Measurements from ENCODE around the gene CREBRF. TPM values are rescaled to one million over a fixed set of nuclear protein-coding genes. Genes with fewer than 3 reads are reported as not detected.

Gene CREBRF
- total and polyA plus RNA-seq, 7 donors: 0.92 to 17.1 (median 13.1) TPM

DNA sequence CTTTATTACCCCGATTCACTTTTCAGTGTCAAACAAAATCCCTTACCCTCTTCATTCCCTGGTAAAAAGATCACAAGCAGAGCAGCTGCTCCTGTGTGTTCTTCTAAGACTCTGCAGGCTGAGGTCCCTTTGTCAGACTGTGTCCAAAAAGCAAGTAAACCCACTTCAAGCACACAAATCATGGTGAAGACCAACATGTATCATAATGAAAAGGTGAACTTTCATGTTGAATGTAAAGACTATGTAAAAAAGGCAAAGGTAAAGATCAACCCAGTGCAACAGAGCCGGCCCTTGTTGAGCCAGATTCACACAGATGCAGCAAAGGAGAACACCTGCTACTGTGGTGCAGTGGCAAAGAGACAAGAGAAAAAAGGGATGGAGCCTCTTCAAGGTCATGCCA, 34.5 kb downstream of the CREBRF start:
- Histone ChIP-seq H3K4me1 (peaks cover 18% of the 10 kb centered on the region), H3K36me3 (ENCODE audit: insufficient read depth in 1 of 2, low read depth in 1 of 2) (peaks cover 0 to 58% of the 10 kb centered on the region in 2 donors), H3K9me3 (no peaks in the 10 kb centered on the region), H3K27me3 (ENCODE audit: insufficient read depth in 3 of 3, low read length in 2 of 3) (no peaks in the 10 kb centered on the region), H3K4me3 (no peak overlapping the region), H3K27ac (no peak overlapping the region)
- intact Hi-C loops (cut with DNase I): no loop called here
- ATAC-seq (no peak), DNase-seq (no peak)
- TF ChIP-seq, protein P1, sequence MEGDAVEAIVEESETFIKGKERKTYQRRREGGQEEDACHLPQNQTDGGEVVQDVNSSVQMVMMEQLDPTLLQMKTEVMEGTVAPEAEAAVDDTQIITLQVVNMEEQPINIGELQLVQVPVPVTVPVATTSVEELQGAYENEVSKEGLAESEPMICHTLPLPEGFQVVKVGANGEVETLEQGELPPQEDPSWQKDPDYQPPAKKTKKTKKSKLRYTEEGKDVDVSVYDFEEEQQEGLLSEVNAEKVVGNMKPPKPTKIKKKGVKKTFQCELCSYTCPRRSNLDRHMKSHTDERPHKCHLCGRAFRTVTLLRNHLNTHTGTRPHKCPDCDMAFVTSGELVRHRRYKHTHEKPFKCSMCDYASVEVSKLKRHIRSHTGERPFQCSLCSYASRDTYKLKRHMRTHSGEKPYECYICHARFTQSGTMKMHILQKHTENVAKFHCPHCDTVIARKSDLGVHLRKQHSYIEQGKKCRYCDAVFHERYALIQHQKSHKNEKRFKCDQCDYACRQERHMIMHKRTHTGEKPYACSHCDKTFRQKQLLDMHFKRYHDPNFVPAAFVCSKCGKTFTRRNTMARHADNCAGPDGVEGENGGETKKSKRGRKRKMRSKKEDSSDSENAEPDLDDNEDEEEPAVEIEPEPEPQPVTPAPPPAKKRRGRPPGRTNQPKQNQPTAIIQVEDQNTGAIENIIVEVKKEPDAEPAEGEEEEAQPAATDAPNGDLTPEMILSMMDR (IDR thresholded peaks at IDR 0.05): no peak
- WGBS, 3 donors: 80 to 88% (median 86%) methylated on average over 2 of the region's 2 CpGs

DNA sequence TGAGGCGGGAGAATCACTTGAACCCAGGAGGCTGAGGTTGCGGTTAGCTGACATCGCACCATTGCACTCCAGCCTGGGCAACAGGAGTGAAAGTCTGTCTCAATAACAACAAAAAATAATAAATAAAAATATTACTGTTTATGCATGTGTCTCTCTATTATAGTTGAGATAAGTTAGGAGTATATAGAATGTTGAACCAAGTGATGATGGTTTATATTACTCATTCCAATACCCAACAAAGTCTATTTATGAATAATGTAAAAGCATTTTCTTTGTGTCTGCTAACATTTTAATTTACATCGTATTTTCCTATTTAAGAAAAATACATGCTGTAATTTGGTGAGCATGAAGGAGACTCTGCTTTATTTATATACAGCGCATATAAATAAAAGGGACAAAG, 35.8 kb downstream of the CREBRF start:
- H3K9me3 ChIP-seq: no peaks in the 10 kb centered on the region
- H3K27ac ChIP-seq: no peak overlapping the region
- H3K27me3 ChIP-seq (ENCODE audit: insufficient read depth in 3 of 3, low read length in 2 of 3): no peaks in the 10 kb centered on the region
- intact Hi-C loops (cut with DNase I): no loop called here
- no peak overlapping the region for H3K4me3 ChIP-seq
- 96 to 98% (median 96%) methylated on average over 5 of the region's 5 CpGs for WGBS, 3 donors
- peaks cover 20% of the 10 kb centered on the region for H3K4me1 ChIP-seq
- no peak for DNase-seq
- no peak for ATAC-seq
- peaks cover 0 to 44% of the 10 kb centered on the region in 2 donors for H3K36me3 ChIP-seq (ENCODE audit: insufficient read depth in 1 of 2, low read depth in 1 of 2)
- TF ChIP-seq, protein P1 (IDR thresholded peaks at IDR 0.05): no peak

DNA sequence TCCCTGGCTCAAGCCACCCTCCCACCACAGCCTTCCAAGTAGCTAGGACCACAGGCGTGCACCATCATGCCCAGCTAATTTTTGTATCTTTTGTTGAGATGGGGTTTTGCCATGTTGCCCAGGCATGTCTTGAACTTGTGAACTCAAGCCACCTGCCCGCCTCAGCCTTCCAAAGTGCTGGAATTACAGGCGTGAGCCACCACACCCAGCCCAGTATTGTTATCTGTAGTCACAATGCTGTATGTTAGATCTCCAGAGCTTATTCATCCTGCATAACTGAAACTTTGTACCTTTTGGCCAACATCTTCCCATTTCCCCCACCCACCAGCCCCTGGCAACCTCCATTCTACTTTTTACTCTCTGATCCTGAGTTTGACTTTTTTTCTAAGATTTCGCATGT, 37.5 kb downstream of the CREBRF start:
- peaks cover 28% of the 10 kb centered on the region for H3K4me1 ChIP-seq
- ATAC-seq (no peak), DNase-seq (no peak)
- 66 to 81% (median 80%) methylated on average over 4 of the region's 4 CpGs for WGBS, 3 donors
- H3K27me3 ChIP-seq (ENCODE audit: insufficient read depth in 3 of 3, low read length in 2 of 3): no peaks in the 10 kb centered on the region
- H3K27ac ChIP-seq: no peak overlapping the region
- peaks cover 0 to 33% of the 10 kb centered on the region in 2 donors for H3K36me3 ChIP-seq (ENCODE audit: insufficient read depth in 1 of 2, low read depth in 1 of 2)
- TF ChIP-seq, protein P1 (IDR thresholded peaks at IDR 0.05): no peak
- no peaks in the 10 kb centered on the region for H3K9me3 ChIP-seq
- no peak overlapping the region for H3K4me3 ChIP-seq
- intact Hi-C loops (cut with DNase I): no loop called here

DNA sequence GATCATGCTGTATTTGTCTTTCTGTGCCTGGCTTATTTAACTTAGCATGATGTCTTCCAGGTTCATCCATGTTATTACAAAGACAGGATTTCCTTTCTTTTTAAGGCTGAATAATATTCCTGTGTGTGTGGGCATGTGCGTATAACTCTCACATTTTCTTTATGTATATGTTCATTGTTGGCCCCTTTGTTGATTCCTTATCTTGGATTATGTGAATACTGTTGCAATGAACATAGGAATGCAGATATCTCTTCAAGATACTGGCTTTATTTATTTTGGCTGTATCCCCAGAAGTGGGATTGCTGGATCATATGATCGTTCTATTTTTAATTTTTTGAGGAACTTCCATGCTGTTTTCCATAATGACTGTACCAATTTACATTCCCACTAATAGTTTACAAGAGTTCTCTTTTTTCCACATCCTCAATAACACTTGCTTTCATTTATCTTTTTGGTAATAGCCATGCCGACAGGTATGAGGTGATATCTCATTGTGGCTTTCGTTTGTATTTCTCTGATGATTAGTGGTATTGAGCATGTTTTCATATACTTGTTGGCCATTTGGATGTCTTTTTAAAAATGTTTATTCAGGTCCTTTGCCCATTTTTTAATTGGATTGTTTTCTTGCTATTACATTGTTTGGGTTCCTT, 38.0 kb downstream of the CREBRF start:
- Histone ChIP-seq H3K4me3 (no peak overlapping the region), H3K9me3 (no peaks in the 10 kb centered on the region), H3K27ac (no peak overlapping the region), H3K36me3 (ENCODE audit: insufficient read depth in 1 of 2, low read depth in 1 of 2) (peaks cover 0 to 29% of the 10 kb centered on the region in 2 donors), H3K4me1 (peaks cover 28% of the 10 kb centered on the region), H3K27me3 (ENCODE audit: insufficient read depth in 3 of 3, low read length in 2 of 3) (no peaks in the 10 kb centered on the region)
- DNase-seq: no peak
- intact Hi-C loops (cut with DNase I): no loop called here
- ATAC-seq: no peak
- 53 to 57% (median 54%) methylated on average over 4 of the region's 4 CpGs for WGBS, 3 donors
- TF ChIP-seq, protein P1 (IDR thresholded peaks at IDR 0.05): no peak

DNA sequence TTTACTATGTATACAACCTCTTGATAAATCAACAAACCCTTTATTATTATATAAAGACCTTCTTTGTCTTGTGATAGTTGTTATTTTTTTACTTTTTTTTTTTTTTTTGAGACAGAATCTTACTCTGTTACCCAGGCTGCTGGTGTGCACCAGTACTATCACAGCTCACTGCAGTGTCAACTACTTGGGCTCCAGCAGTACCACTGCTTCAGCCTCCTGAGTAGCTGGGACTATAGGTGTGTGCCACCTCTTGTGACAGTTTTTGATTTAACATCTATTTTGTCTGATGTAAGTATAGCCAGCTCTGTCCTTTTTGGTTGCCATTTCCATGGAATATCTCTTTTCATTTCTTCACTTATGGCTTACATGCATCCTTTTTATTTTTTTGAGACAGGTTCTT, 42.6 kb downstream of the CREBRF start:
- ATAC-seq (no peak), DNase-seq (no peak)
- no peaks in the 10 kb centered on the region for H3K27me3 ChIP-seq (ENCODE audit: insufficient read depth in 3 of 3, low read length in 2 of 3)
- no peaks in the 10 kb centered on the region for H3K36me3 ChIP-seq (ENCODE audit: insufficient read depth in 1 of 2, low read depth in 1 of 2)
- H3K9me3 ChIP-seq: no peaks in the 10 kb centered on the region
- TF ChIP-seq, protein P1 (IDR thresholded peaks at IDR 0.05): no peak
- H3K4me1 ChIP-seq: peaks cover 24% of the 10 kb centered on the region
- no peak overlapping the region for H3K4me3 ChIP-seq
- no peak overlapping the region for H3K27ac ChIP-seq
- intact Hi-C loops (cut with DNase I): no loop called here
